HepG2 (cell line): Measurements from ENCODE around the gene NAA16. TPM values are rescaled to one million over a fixed set of nuclear protein-coding genes. Genes with fewer than 3 reads are reported as not detected.

Experiments
- CENPX ChIP-seq: sonication (generic); formaldehyde crosslinking; IDR thresholded peaks from 2 replicates; pipeline ENCODE4 v1.9.0; 2021; ENCODE audit warnings: mild to moderate bottlenecking, missing genetic modification reagents, moderate library complexity
- FOXP1 ChIP-seq, 2 experiments: fragments of 450-650 bp in 1 of 2; IDR thresholded peaks; 2 replicates each; pipeline ENCODE4 v1.6.1; 2017 to 2018; ENCODE audit warnings: antibody characterized with exemption in 1 of 2
- GABPA ChIP-seq, 2 experiments: IDR thresholded peaks; 2 replicates each; pipeline ENCODE4 v1.6.1; 2011 to 2016; ENCODE audit warnings: low read depth in 2 of 2, low read length in 1 of 2, missing biosample characterization in 1 of 2, missing genetic modification characterization in 1 of 2
- GABPB1 ChIP-seq: IDR thresholded peaks from 2 replicates; pipeline ENCODE4 v1.6.1; 2016; ENCODE audit warnings: mild to moderate bottlenecking, missing genetic modification reagents, moderate library complexity, missing compliant biosample characterization
- HNRNPL ChIP-seq: fragments of 200-400 bp; formaldehyde crosslinking; IDR thresholded peaks from 2 replicates; pipeline ENCODE4 v1.6.1; 2017; ENCODE audit warnings: mild to moderate bottlenecking, low read depth, low read length
- MYC ChIP-seq: sonication (generic); formaldehyde crosslinking; IDR thresholded peaks from 2 replicates; pipeline ENCODE4 v1.9.0; 2021; ENCODE audit warnings: missing genetic modification reagents, borderline replicate concordance
- POLR2AphosphoS5 ChIP-seq: IDR thresholded peaks from 2 replicates; pipeline ENCODE4 v1.6.1; 2012; ENCODE audit warnings: low read depth, low read length
- SALL1 ChIP-seq: sonication (generic); formaldehyde crosslinking; IDR thresholded peaks from 2 replicates; pipeline ENCODE4 v1.8.0; 2022; ENCODE audit warnings: mild to moderate bottlenecking, missing genetic modification reagents
- ZFP36L2 ChIP-seq: sonication (generic); formaldehyde crosslinking; IDR thresholded peaks from 2 replicates; pipeline ENCODE4 v1.4.0; 2020; ENCODE audit warnings: missing genetic modification reagents
- ZFX ChIP-seq: sonication (generic); formaldehyde crosslinking; IDR thresholded peaks from 2 replicates; pipeline ENCODE4 v1.4.0; 2020; ENCODE audit warnings: mild to moderate bottlenecking, low read depth, missing genetic modification reagents, moderate library complexity
- ZFY ChIP-seq: sonication (generic); formaldehyde crosslinking; IDR thresholded peaks from 2 replicates; pipeline ENCODE4 v1.4.0; 2020; ENCODE audit warnings: missing genetic modification reagents
- ZMYM4 ChIP-seq: sonication (generic); formaldehyde crosslinking; IDR thresholded peaks from 2 replicates; pipeline ENCODE4 v1.8.1; 2023; ENCODE audit warnings: mild to moderate bottlenecking, missing genetic modification reagents
- ZNF143 ChIP-seq: sonication (generic); formaldehyde crosslinking; IDR thresholded peaks from 2 replicates; pipeline ENCODE4 v1.4.0; 2020; ENCODE audit warnings: missing genetic modification reagents
- ZNF263 ChIP-seq: sonication (generic); formaldehyde crosslinking; IDR thresholded peaks from 2 replicates; pipeline ENCODE4 v1.4.0; 2020; ENCODE audit warnings: missing genetic modification reagents
- ZNF343 ChIP-seq: sonication (generic); formaldehyde crosslinking; IDR thresholded peaks from 2 replicates; pipeline ENCODE4 v1.4.0; 2020; ENCODE audit warnings: mild to moderate bottlenecking, missing genetic modification reagents
- ZNF362 ChIP-seq: sonication (generic); formaldehyde crosslinking; IDR thresholded peaks from 2 replicates; pipeline ENCODE4 v1.4.0; 2020; ENCODE audit warnings: missing genetic modification reagents, mild to moderate bottlenecking, borderline replicate concordance
- ZNF501 ChIP-seq: sonication (generic); formaldehyde crosslinking; IDR thresholded peaks from 2 replicates; pipeline ENCODE4 v1.5.1; 2020; ENCODE audit warnings: mild to moderate bottlenecking, moderate library complexity, missing genetic modification reagents
- ZNF574 ChIP-seq: sonication (generic); formaldehyde crosslinking; IDR thresholded peaks from 2 replicates; pipeline ENCODE4 v1.4.0; 2020; ENCODE audit warnings: missing genetic modification reagents
- ZNF678 ChIP-seq: sonication (generic); formaldehyde crosslinking; IDR thresholded peaks from 2 replicates; pipeline ENCODE4 v1.4.0; 2020; ENCODE audit warnings: mild to moderate bottlenecking, missing genetic modification reagents
- polyA plus RNA-seq, 8 experiments: library from polyadenylated mRNA; depleted of rRNA in 3 of 8; stranded (reverse) in 7 of 8; unstranded in 1 of 8; fragments of >200 nt; fragmentation: Illumina TruSeq in 4 of 8; extraction: Trizol in 4 of 8; gene quantifications; 2 replicates each; pipeline versions ENCODE4 v1.2.1 to v1.2.3, GENCODE V29; 2011 to 2016; ENCODE audit warnings: low read depth in 4 of 8, missing spikeins in 1 of 8, mixed read lengths in 1 of 8; ENCODE audit not compliant: insufficient read depth in 1 of 8
- total RNA-seq, 5 experiments: library from RNA; depleted of rRNA; stranded (reverse); fragments of >200 nt; fragmentation: Illumina TruSeq; extraction: Trizol; gene quantifications; 2 replicates each; pipeline ENCODE4 v1.2.3, GENCODE V29; 2016; ENCODE audit warnings: low read depth in 1 of 5

Gene NAA16
- total and polyA plus RNA-seq, 2 of the 13 experiments (the other 11 are each of a cell fraction or from before 2014, with no cell fraction given) = 9.2 to 15.1 TPM

- TF ChIP-seq ZNF263 (peak; percentile 79; the same call in 1 of the 2 replicates), ZFX (CRISPR knock-in tag) (peak; percentile 36; the same call in 1 of the 2 replicates), MYC (CRISPR knock-in tag) (peak; percentile 37; the same call in 1 of the 2 replicates), ZNF574 (CRISPR knock-in tag) (0 out of 2 replicates have a peak, but pooled peaks have one; percentile 41), CENPX (CRISPR knock-in tag) (no peak), SALL1 (peak; percentile 33; the same call in 1 of the 2 replicates), HNRNPL (peak; percentile 77; the same call in 1 of the 2 replicates), ZNF362 (no peak), FOXP1 (IDR thresholded peaks at IDR 0.05) (no peak), FOXP1 (CRISPR knock-in tag; IDR thresholded peaks at IDR 0.05) (no peak), ZFY (CRISPR knock-in tag) (peak; percentile 45), ZFP36L2 (CRISPR knock-in tag) (no peak), GABPB1 (CRISPR knock-in tag) (peak; percentile 48; the same call in 1 of the 2 replicates), ZNF501 (CRISPR knock-in tag) (0 out of 2 replicates have a peak, but pooled peaks have one; percentile 21), ZNF343 (no peak), GABPA (IDR thresholded peaks at IDR 0.05; ENCODE audit: low read depth, low read length) (peak; percentile 28; the same call in 1 of the 2 replicates), GABPA (CRISPR knock-in tag; IDR thresholded peaks at IDR 0.05; ENCODE audit: low read depth) (peak; percentile 78), POLR2AphosphoS5 (peak; percentile 39; the same call in 1 of the 2 replicates), ZMYM4 (CRISPR knock-in tag) (0 out of 2 replicates have a peak, but pooled peaks have one; percentile 11), ZNF678 (CRISPR knock-in tag) (no peak), ZNF143 (0 out of 2 replicates have a peak, but pooled peaks have one; percentile 17)
Observed at GRCh38 chr13:41402691-41403511, 91.8 kb downstream of the NAA16 start (continued).
